Measurements from ENCODE around the gene NDUFB5. TPM values are rescaled to one million over a fixed set of nuclear protein-coding genes. Genes with fewer than 3 reads are reported as not detected.

NDUFB5 gene
- total RNA-seq, 1 experiment from 2014 or later = 95.6 TPM

GRCh38 chr3:179673523-179673922 lies 68.9 kb downstream of the NDUFB5 start:
- ATAC-seq (no peak; the same call in none of the 2 replicates), DNase-seq (ENCODE audit: low spot score) (no peak)
- peaks cover 21% of the 10 kb centered on the region for H3K4me1 Mint-ChIP-seq
- no peaks in the 10 kb centered on the region for H3K36me3 Mint-ChIP-seq
- TF ChIP-seq AFF4 (CRISPR knock-in tag; IDR thresholded peaks at IDR 0.05; ENCODE audit: borderline replicate concordance) (no peak), TEAD1 (CRISPR knock-in tag; IDR thresholded peaks at IDR 0.05) (no peak), NR1H2 (CRISPR knock-in tag; IDR thresholded peaks at IDR 0.05) (no peak), MYBL2 (CRISPR knock-in tag; IDR thresholded peaks at IDR 0.05) (no peak), GABPB1 (CRISPR knock-in tag; IDR thresholded peaks at IDR 0.05) (no peak), ZNF219 (CRISPR knock-in tag; IDR thresholded peaks at IDR 0.05; ENCODE audit: borderline replicate concordance) (no peak), FOXJ3 (CRISPR knock-in tag; IDR thresholded peaks at IDR 0.05; ENCODE audit: borderline replicate concordance) (no peak), ZNF263 (CRISPR knock-in tag; IDR thresholded peaks at IDR 0.05; ENCODE audit: low read depth) (no peak)
- H3K27ac Mint-ChIP-seq = peak overlapping the region; percentile 71
- no peaks in the 10 kb centered on the region for H3K9me3 Mint-ChIP-seq
- ChIA-PET POLR2A (no interaction called here), CTCF (no interaction called here)
- H3K4me3 Mint-ChIP-seq = no peak overlapping the region
- H3K27me3 Mint-ChIP-seq (ENCODE audit: low read depth) = no peaks in the 10 kb centered on the region

GRCh38 chr3:179676081-179676480 lies 71.5 kb downstream of the NDUFB5 start:
- CTCF ChIA-PET = no interaction called here
- peak overlapping the region; percentile 19 for H3K27ac Mint-ChIP-seq
- ATAC-seq = no peak
- H3K9me3 Mint-ChIP-seq = no peaks in the 10 kb centered on the region
- H3K36me3 Mint-ChIP-seq = no peaks in the 10 kb centered on the region
- H3K27me3 Mint-ChIP-seq (ENCODE audit: low read depth) = no peaks in the 10 kb centered on the region
- no peak for DNase-seq (ENCODE audit: low spot score)
- H3K4me3 Mint-ChIP-seq = no peak overlapping the region
- no peak for TF ChIP-seq IRF1 (CRISPR knock-in tag; IDR thresholded peaks at IDR 0.05)
- no peak for TF ChIP-seq ESRRA (CRISPR knock-in tag; IDR thresholded peaks at IDR 0.05; ENCODE audit: borderline replicate concordance)
- TF ChIP-seq TP53 (CRISPR knock-in tag; IDR thresholded peaks at IDR 0.05) = no peak
- TF ChIP-seq ZNF232 (CRISPR knock-in tag; IDR thresholded peaks at IDR 0.05) = no peak
- no peak for TF ChIP-seq MYBL2 (CRISPR knock-in tag; IDR thresholded peaks at IDR 0.05)
- TF ChIP-seq ZNF317 (CRISPR knock-in tag; IDR thresholded peaks at IDR 0.05; ENCODE audit: borderline replicate concordance, low read depth) = no peak
- TF ChIP-seq KAT7 (CRISPR knock-in tag; IDR thresholded peaks at IDR 0.05; ENCODE audit: borderline replicate concordance) = no peak
- TF ChIP-seq NR3C1 (CRISPR knock-in tag; conservative IDR thresholded peaks at IDR 0.05; ENCODE audit: low read depth) = no peak
- no peak for TF ChIP-seq NR2C2 (CRISPR knock-in tag; IDR thresholded peaks at IDR 0.05)
- no peak for TF ChIP-seq JUN (CRISPR knock-in tag; IDR thresholded peaks at IDR 0.05)
- TF ChIP-seq ZMAT4 (CRISPR knock-in tag; IDR thresholded peaks at IDR 0.05) = no peak
- no peak for TF ChIP-seq FOXK1 (CRISPR knock-in tag; IDR thresholded peaks at IDR 0.05)
- TF ChIP-seq HMGA2 (CRISPR knock-in tag; IDR thresholded peaks at IDR 0.05) = no peak
- TF ChIP-seq ELF4 (CRISPR knock-in tag; IDR thresholded peaks at IDR 0.05; ENCODE audit: low read depth) = no peak
- TF ChIP-seq ZNF416 (CRISPR knock-in tag; IDR thresholded peaks at IDR 0.05) = no peak
- TF ChIP-seq IRF2 (CRISPR knock-in tag; IDR thresholded peaks at IDR 0.05; ENCODE audit: borderline replicate concordance, low read depth) = no peak
- no peak for TF ChIP-seq ZNF138 (CRISPR knock-in tag; conservative IDR thresholded peaks at IDR 0.05)
- peaks cover 27% of the 10 kb centered on the region for H3K4me1 Mint-ChIP-seq
- POLR2A ChIA-PET = no interaction called here

Other genes with a start within 250 kb of the NDUFB5 start
- gene GNB4, start 153.3 kb upstream of the NDUFB5 start, total RNA-seq (2021) = 33.8 to 38.2 TPM (median 36.7 TPM) in 3 replicates
- 71.6 to 82.9 TPM (median 74.6 TPM) in 3 replicates for gene ACTL6A, start 41.9 kb upstream of the NDUFB5 start, total RNA-seq (2021)
- 55.9 to 68.9 TPM (median 61.3 TPM) in 3 replicates for gene MRPL47, start 156 bp upstream of the NDUFB5 start, total RNA-seq (2021)
- gene USP13, start 48.2 kb downstream of the NDUFB5 start, total RNA-seq (2021) = 24.8 to 27.2 TPM (median 26.8 TPM) in 3 replicates

Measured in WTC11 (cell line).